GM21360 (cell line): ENCODE data around the gene INO80C.
"Not testable (repeated sequence)": the region's sequence is repeated elsewhere in the genome, so short reads cannot be mapped to it uniquely, and the experiment has no call there.

Experiments used
- ATAC-seq: cut with Tn5 transposase; IDR thresholded peaks from one replicate; pipeline ENCODE4 v1.9.1; 2021; ENCODE audit warnings: mild to moderate bottlenecking, moderate library complexity; ENCODE audit not compliant: unreplicated experiment

The INO80C gene

DNA sequence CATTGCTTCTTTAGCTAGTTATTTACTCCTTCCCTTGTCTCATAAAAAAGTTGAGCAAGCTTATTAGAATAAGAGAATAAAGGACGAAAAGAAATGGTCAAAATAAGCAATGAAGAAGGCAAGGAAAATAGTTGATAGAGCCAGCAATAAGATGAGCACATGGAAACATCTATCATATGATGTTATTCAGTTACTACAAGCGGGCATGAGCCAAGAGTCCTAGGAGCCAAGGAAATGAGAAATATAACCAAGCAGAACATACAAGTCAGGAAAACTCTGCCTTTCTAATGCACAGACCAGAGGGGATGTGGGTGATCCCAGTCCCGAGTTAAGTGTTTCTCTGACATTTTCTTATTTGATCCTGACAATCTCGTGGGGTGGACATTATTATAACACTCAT is 33.9 kb downstream of the INO80C start:
- ATAC-seq: no peak

DNA sequence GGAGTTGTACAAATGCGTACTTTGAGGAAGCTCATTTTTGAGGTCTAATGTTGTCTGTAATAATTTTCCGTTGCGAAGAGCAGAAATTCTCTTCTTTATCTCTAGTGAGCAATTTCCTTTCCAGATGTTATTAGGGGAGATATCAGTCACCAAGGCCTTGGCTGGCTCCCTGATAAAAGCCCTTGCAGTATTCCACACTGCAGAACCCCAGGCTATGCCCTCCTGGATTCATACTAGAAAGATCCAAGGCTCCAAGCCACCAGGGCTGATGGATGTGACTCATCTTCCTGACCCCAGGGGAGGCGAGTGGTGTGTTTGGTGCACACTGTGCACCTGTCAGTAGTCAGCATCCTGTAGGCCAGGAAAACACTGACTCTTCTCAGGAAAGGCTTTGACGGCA is 34.7 kb downstream of the INO80C start:
- ATAC-seq: no peak

DNA sequence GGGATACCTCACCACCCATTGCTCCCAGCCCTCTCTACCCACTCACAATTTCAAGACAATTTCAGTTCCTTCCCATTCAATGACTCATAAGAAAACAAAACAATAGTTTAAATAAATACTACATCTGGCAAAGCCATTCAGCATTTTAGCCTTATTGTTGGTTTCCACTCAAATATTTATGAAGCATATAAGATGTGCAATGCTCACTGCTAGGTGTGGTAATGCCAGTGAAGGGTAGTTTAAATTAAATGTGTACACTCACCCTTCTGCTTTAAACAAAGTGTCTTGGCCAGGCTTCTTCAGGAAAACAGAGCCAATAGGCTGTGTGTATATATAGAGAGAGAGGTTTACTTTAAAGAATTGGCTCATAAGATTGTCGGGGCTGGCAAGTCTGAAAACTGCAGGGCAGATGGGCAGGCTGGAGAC is 37.0 kb downstream of the INO80C start:
- ATAC-seq: no peak

DNA sequence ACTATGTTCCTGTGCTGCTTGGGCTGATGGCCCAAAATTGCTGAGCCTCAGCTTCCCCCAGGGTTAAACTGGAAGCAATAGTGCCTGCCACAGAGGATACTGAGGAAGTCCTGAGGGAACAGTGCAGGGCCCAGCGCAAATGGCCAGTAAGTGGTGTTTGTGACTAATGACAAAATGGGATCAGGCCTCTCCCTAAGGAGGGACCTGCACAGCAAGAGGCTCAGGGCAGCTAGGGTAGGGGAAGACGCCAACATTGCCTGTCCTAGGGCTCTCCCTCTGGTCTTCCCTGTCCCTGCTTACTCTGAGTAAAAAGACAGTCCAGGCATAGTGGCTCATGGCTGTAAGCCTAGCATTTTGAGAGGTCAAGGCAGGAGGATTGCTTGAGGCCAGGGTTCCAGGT is 37.8 kb downstream of the INO80C start:
- no peak for ATAC-seq

DNA sequence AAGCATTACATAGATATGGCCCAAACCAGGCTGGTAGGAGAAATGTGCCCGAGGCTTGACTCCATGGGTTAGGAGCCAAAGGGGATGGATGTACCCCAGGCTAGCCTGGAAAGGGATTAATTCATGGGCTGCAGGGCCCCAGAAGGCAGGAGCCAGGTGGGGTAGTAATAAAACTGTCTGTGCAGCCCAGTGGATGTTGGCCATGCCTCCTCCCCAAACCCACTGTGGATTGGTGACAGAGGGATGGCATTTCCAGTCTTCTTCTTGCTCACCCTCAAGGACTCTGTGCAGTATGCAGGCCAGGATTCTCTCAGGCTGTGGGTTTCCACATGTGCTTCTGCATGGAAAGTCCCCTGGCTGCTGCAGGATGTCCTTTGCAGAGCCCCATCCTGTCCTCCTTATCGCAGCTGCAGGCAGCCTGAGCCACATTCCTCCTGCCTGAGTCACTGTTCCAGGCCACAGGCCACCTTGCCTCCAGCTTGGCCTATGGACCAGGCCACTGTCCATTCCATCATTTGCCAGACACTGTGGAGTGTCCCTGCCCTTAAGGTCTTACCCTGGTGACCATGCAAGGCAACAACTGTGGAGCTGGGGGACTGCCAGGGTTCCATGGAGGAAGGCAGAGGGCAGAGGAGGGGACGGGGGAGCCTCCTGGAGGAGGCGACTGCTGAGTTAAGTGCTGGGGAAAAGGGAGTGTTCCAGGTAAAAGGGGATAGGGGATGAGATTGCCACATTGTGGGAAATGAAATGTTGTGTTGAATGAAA is 38.9 kb downstream of the INO80C start:
- no peak for ATAC-seq

DNA sequence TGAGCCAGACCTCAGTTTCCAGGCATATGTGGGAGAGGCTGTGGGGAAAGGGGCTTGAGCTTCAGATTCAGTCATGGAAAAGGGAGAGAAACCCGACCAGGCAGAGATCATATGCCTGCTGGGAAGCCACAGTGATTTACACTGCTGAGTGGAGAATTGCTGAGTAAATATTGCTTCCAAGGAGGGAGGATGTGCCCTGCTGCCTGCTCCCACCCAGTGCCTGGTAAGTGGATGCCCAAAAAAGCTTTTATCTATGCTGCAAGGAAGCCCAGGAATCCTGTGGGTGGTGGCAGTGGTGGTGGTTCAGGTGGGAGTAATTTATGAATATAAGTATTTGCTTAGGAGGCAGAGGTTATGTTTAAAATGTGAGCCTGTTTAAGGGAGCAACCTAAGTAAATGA is 39.5 kb downstream of the INO80C start:
- no peak for ATAC-seq

DNA sequence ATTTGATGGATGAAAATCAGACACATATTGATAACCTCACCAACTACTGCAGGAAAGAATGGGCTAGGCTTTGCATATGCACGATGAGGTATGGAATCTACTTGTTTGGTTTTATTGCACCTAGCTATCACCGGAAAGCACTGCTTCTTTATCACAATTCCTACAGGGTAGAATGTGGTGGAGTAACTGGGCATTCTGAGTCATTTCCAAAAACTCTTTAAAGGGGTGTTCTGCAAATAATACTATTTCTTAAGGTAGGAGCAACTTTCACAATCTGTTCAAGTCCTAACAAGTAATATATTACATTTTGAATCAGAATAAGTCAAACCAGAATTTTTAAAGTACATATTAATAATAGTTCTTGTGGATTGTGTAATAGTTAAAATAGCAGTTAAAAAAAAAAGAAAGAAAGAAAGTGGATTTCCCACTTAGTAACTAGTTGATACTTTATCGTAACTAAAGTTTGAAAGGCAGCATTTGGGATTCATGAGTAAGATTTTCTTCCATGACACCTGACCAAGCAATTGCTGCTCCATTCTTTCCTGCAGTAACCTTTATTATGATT is 40.5 kb downstream of the INO80C start:
- no peak for ATAC-seq

DNA sequence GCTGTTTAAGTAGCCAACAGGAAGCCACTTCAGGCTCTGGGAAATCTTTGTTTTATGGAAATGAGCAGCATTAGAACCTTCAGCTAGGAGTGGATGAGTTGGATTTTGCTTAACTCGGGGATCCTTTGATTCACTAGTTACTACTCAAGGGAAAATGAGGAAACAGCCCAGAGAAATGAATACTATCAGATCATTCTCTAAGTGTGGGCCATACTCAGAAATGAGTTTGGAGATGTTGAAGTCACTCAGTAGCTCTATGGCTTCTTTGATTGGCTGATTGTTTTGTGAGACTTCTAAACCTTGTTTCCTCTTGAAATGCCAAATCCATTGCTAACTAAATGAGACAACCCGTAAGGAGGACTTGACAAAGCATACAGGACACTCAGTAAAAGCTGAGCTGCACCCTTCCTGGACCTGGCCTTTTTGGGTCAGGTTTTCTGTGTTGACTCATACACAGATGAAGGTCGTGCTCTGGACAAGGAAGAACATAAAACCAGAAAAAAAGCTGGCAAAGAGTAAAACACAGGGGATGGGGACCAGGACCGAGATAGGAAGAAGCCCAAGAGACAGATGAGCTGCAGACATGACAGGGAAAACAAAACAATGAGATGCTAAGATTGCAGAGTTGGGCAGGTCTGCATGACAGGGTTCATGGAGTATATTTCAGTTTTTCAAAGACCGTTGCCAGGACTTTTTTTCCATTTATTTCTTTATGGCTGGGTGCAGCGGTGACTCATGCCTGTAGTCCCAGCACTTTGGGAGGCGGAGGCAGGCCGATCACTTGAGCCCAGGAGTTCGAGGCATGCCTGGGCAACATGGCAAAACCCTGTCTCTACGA is 41.6 kb downstream of the INO80C start:
- ATAC-seq: no peak

DNA sequence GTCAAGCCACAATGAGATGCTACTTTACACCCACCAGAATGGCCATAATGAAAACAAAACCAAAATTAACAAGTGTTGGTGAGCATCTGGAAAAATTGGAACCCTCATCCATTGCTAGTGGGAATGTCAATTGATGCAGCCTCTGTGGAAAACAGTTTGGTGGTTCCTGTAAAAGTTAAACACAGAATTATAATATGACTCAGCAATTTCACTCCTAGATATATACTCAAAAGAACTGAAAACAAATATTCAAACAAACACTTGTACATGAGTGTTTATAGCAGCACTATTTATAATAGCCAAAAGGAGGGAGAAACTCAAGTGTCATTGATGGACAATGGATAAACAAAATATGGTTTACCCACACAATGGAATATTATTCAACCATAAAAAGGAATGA is 43.0 kb downstream of the INO80C start:
- no peak for ATAC-seq

DNA sequence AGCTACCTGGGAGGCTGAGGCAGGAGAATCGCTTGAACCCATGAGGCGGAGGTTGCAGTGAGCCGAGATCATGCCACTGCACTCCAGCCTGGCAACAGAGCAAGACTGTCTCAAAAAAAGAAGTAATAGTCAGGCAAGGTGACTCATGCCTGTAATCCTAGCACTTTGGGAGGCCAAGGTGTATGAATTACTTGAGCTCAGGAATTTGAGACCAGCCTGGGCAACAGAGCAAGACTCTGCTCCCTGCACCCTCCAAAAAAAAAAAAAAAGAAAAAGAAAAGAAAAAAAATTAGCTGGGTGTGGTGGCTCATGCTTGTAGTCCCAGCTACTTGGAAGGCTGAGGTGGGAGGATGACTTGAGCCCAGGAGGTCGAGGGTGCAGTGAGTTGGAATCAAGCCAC is 44.7 kb downstream of the INO80C start:
- not testable (repeated sequence) for ATAC-seq

DNA sequence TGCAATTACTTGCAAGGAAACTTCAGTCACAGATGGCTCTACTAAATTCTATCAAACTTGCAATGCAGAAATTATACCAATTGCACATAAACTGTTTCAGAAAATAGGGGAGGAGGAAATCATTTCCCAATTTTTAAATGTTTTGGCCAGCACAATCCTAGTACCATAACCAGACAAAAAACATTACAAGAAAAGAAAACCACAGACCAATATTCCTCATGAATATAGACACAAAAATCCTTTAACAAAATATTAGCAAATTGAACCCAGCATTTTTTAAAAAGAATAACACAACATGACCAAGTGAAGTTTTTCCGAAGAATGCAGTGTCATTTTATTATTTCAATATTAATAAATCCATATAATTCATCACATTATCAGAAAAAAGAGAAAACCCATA is 45.8 kb downstream of the INO80C start:
- ATAC-seq: no peak

DNA sequence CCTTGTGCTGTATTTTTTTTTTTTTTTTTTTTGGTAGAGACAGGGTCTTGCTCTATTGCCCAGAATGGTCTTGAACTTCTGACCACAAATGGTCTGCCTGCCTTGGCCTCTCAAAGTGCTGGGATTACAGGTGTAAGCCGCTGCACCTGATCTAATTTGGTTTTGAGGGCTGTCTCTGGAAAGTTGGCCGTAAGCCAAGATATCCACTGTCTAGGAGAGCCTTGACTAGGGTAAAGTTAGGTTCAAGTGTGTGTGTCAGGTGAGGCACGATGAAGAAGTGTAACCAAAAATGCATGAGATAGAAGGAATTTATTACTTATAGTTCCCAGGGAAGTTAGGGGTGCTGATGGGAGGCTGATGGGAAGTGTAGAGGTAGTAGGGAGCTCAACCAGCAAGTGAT is 46.7 kb downstream of the INO80C start:
- ATAC-seq: no peak

DNA sequence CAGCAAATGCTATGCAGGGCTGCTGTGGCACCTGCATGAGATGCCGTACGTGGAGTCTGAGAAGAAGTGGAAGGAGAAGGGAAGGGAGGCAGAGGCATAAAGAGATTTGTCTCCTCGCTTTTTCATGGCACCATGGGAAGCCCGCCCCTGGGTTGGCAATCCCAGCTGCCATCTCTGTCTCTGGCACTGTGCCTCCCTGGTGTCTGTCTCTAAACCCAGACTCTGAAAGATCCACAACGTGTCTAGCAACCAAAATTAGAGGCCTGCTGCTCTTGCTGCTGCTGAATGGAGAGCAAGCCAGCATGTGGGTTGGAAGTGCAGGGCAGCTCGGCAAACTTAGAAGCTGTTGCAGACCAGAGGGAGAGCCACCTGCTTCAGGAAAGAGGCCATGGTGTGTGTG is 53.1 kb downstream of the INO80C start:
- no peak for ATAC-seq

DNA sequence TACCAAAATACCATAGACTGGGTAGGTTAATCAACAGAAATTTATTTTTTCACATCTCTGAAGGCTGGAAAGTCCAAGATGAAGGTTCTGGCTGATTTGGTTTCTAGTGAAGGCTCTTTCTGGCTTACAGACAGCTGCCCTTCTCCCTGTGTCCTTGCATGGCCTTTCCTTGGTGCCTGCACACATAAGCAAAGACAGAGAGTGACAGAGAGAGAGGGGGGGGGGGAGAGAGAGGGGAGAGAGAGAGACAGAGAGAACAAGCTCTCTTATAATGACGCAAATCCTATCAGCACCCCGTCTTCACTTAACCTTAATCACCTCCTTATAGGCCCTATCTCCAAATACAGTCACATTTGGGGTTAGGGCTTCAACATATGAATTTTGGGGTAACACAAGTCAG is 53.9 kb downstream of the INO80C start:
- no peak for ATAC-seq

DNA sequence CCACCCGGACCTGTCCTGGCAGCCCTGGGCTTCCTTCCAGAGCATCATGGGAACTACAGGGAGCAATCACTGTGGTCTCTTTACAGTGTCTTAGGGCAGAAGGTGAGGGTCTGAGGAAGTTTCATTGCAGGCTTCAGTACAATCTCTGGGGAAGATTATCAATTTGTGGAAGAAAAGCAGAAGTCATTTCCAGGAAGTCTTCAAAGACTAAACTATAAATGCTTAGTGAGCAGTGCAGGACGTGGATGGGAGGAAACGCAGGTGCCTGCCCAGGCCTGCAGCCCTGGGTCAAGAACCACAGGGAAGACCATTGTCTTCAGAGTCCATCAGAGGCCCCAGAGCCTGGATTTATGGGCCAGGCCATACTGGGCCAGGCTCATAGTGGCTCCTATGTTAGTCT is 54.3 kb downstream of the INO80C start:
- ATAC-seq: no peak

DNA sequence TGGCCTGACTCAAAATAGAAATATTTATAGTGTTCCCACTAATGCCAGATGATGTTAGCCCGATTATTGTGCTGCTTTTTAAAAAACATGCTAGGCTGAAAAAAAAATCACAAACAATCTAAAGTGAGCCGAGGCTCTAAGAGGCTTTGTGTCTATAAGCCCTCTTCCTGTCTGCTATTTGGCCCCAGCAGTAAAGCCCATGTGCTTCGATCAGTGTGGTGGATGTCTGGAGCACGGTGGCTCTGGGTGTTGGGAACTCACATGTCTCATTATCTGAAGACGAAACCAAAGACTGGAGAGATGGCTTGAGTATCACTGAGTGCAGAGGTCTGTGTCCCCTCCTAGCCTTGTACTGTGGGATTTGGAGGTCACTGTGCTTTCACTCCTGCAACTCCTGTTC is 55.1 kb downstream of the INO80C start:
- no peak for ATAC-seq

DNA sequence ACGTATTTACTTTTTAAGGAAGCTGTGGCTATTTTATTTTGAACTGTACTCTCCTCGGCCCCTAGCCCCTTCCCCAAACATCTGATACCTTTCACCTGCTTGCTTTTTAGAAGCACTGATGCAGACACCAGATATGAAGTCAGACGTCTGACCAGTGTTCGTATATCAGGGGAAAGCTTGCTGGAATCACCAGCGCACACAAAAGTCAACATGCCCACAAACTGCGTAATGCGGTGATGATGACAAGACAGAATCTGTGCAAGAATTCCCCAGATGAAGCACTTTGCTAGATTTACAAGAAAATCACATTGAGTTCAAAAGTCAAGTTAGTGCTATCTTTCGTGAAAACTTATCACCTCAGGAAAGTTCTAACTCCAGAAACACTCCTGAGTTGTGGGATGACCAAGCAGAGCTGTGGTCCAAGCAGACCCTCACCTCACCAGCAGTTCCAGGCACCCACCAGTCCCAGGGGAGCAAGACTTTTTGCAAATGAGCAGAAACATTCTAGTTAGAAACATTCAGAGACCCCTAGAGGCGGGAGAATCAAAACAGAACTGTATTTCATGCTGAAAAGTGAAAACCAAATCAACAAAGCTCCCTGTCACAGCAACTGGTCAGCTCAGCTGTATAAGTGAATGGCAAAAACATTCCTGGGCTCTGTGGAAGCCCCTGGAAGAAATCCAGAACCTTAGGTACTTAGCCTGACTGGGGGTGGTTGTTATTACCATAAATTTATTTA is 55.7 kb downstream of the INO80C start:
- ATAC-seq: no peak

DNA sequence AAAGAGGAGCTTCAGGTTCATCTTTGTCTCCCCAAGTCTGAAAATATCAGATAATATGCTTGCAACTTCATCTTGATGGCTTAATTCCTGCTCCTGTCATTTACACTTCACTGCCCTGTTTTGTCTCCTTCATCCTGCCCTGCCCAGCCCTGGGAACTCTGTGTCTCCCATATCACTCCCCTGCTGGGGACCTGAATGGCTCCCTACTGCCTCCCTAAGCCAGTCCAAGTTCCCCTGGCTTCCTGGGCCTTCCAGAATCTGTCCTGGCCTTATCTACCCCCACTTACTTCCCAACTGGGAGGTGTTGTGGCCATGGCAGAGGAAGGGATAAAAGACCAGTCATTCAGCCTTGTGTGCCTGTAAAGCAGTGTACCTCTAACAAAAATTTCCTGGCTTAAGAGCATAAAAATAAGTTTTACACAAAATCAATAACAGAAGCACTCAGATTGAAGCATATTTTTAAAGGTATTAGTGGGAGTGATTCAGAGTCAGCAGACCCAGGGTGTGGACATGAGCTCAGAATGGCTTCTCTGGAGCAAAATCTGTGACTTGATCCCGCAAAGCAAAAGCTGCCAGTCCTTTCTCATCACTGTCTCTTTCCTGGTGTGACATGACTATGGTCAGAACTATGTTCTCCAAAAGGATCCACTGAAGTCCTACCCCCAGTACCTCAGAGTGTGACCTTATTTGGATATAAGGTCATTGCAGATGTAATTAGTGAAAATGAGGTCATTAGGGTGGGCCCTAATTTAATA is 59.1 kb downstream of the INO80C start:
- no peak for ATAC-seq

DNA sequence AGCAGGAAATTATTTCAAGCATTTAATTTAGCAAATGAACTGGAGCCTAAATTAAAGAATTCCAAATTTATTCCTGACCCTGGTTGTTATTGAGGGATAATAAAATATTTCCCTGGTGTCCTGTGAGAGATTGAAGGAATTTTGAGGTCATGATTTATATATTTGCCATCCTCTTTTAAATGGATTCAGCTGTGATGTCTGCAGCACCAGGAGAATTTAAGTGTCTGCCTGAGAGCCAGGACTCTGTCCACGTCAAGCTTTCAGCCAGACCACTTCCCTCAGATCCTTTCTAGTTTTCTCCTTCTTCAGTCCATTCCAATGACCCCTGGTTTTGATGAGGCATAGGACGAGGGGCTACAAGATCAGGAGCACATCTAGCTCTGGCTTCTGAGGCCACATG is 59.9 kb downstream of the INO80C start:
- no peak for ATAC-seq

DNA sequence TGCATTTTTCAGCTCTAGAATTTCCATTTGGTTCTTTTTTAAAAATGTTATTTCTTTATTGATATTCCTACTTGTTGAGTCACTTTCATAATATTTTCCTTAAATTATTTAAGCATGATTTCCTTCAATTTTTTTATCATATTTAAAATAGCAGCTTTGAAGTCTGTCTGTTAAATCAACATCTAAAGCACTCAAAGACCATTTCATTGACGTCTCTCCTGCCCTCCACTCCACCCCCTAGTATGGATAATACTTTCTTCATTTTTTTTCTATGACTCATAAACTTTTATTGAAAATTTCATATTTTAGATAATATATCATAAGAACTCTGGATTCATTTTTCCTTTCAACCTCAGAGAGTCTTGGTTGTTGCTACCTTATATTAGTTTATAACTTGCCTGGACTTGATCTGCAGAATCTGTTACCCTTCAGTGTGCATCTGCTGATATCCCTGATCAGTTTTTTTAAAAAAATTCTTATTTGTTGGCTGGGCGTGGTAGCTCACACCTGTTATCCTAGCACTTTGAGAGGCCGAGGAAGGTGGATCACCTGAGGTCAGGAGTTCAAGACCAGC is 61.6 kb downstream of the INO80C start:
- ATAC-seq: no peak
